OCI-LY7 (cell line): ENCODE data around the gene TACC3.

ENCODE experiments used
- CTCF ChIP-seq: fragments of 200-600 bp; sonication (generic); conservative IDR thresholded peaks from 2 replicates; pipeline ENCODE4 v1.5.1; 2014; ENCODE audit warnings: mild to moderate bottlenecking, antibody characterized with exemption, low read length, moderate library complexity, mixed read lengths
- EZH2phosphoT487 ChIP-seq: fragments of 200-600 bp; sonication (generic); IDR thresholded peaks from 2 replicates; pipeline ENCODE4 v1.6.1; 2018; ENCODE audit warnings: low read depth, borderline replicate concordance, mild to moderate bottlenecking, mixed run types, antibody characterized with exemption, low read length, moderate library complexity, mixed read lengths

GRCh38 chr4:1752284-1753041 is 31.1 kb downstream of the TACC3 start:
- no peak for TF ChIP-seq EZH2phosphoT487
- no peak for TF ChIP-seq CTCF
